Parathyroid adenoma (tissue), 2 donors: Measurements from ENCODE around the gene VN1R2.
"Not testable (repeated sequence)": the region's sequence is repeated elsewhere in the genome, so short reads cannot be mapped to it uniquely, and the experiment has no call there.

ENCODE experiments used
- H2AFZ ChIP-seq: fragments of 300-600 bp; sonication (generic); one replicate; pipeline ENCODE4 v1.7.0; 2017; ENCODE audit warnings: antibody characterized with exemption, mild to moderate bottlenecking
- H3K27ac ChIP-seq: fragments of 300-600 bp; sonication (generic); one replicate; pipeline ENCODE4 v1.7.0; 2017
- H3K27me3 ChIP-seq: fragments of 300-600 bp; sonication (generic); one replicate; pipeline ENCODE4 v1.7.0; 2017; ENCODE audit warnings: low read length; ENCODE audit not compliant: control insufficient read depth, insufficient read depth
- H3K36me3 ChIP-seq: fragments of 300-600 bp; sonication (generic); one replicate; pipeline ENCODE4 v1.7.0; 2017; ENCODE audit warnings: low read length; ENCODE audit not compliant: control insufficient read depth, insufficient read depth
- H3K4me1 ChIP-seq: fragments of 300-600 bp; sonication (generic); one replicate; pipeline ENCODE4 v1.7.0; 2017; ENCODE audit warnings: control low read depth
- H3K4me2 ChIP-seq: fragments of 300-600 bp; sonication (generic); one replicate; pipeline ENCODE4 v1.7.0; 2017; ENCODE audit warnings: low read length
- H3K4me3 ChIP-seq: fragments of 300-600 bp; sonication (generic); one replicate; pipeline ENCODE4 v1.7.0; 2017; ENCODE audit warnings: low read depth, low read length
- H3K79me2 ChIP-seq: fragments of 300-600 bp; sonication (generic); one replicate; pipeline ENCODE4 v1.7.0; 2017; ENCODE audit warnings: control low read depth
- H3K9ac ChIP-seq: fragments of 300-600 bp; sonication (generic); one replicate; pipeline ENCODE4 v1.7.0; 2017; ENCODE audit warnings: mild to moderate bottlenecking
- H3K9me3 ChIP-seq: fragments of 300-600 bp; sonication (generic); one replicate; pipeline ENCODE4 v1.7.0; 2017; ENCODE audit warnings: low read length; ENCODE audit not compliant: control insufficient read depth
- TF ChIP-seq, protein P1 (sequence below): fragments of 300-600 bp; sonication (generic); IDR thresholded peaks from one replicate; pipeline ENCODE4 v1.7.0; 2017; ENCODE audit warnings: antibody characterized with exemption, mild to moderate bottlenecking
- donor health status: primary hyperparathyroidism.

Gene VN1R2, protein sequence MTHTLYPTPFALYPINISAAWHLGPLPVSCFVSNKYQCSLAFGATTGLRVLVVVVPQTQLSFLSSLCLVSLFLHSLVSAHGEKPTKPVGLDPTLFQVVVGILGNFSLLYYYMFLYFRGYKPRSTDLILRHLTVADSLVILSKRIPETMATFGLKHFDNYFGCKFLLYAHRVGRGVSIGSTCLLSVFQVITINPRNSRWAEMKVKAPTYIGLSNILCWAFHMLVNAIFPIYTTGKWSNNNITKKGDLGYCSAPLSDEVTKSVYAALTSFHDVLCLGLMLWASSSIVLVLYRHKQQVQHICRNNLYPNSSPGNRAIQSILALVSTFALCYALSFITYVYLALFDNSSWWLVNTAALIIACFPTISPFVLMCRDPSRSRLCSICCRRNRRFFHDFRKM

DNA sequence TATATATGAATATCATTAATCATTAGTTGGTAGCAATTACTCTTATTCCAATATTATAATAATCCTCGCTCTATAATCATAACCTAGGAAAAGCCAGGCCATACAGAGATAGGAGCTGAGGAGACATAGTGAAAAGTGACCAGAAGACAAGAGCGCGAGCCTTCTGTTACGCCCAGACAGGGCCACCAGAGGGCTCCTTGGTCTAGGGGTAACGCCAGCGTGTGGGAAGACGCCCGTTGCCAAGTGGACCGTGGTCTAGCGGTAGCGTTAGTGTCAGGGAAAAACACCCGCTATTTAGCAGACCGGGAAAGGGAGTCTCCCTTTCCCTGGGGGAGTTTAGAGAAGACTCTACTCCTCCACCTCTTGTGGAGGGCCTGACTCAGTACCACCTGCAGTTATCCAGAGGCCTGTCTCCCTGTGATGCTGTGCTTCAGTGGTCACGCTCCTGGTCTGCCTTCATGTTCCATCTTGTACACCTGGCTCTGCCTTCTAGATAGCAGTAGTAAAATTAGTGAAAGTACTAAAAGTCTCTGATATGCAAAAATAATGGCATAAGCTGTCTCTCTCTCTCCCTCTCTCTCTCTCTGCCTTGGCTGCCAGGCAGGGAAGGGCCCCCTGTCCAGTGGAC lies at the start of gene VN1R2:
TSS of gene VN1R2 (plus strand) at position 578 of the 628 bp plus-strand sequence. CDS start 84 bp downstream, outside the sequence.
- H3K27ac ChIP-seq, H3K4me3 ChIP-seq, H3K27me3 ChIP-seq, H3K4me1 ChIP-seq, H3K4me2 ChIP-seq, H3K9ac ChIP-seq, H3K36me3 ChIP-seq, H3K79me2 ChIP-seq, H3K9me3 ChIP-seq, H2AFZ ChIP-seq: not testable (repeated sequence)

DNA sequence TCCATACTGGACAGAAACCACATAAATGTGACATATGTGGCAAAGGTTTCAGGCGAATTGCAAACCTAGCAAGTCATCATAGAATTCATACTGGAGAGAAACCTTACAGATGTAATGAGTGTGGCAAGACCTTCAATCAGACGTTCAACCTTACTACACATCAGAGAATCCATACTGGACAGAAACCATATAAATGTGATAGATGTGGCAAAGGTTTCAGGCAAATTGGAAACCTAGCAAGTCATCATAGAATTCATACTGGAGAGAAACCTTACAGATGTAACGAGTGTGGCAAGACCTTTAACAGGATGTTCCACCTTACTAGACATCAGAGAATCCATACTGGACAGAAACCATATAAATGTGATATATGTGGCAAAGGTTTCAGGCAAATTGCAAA lies 46.5 kb upstream of the VN1R2 start:
- not testable (repeated sequence) for H3K4me1 ChIP-seq, H3K79me2 ChIP-seq

DNA sequence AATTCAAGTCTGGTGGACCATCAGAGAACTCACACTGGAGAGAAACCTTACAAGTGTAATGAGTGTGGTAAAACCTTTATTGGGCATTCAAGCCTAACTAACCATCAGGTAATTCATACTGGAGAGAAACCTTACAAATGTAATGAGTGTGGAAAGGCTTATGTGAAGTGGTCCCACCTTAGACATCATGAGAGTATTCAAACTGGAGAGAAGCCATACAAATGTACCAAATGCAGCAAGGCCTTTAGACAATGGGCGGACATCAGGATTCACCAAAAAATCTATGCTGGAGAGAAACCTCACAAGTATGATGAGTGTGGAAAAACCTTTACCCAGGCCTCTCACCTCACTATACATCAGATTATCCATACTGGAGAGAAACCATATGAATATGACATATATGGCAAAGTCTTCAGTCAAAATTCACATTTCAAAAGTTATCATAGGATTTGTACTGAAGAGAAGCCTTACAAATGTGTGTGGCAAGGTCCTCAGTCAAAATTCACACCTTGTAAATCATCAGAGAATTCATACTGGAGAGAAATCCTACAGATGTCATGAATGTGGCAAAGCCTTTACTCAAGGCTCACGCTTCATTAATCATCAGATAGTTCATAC lies 45.3 kb upstream of the VN1R2 start:
- Histone ChIP-seq H2AFZ (no peak overlapping the region), H3K27me3 (no peaks in the 10 kb centered on the region), H3K4me3 (no peak overlapping the region), H3K9me3 (peaks cover 13% of the 10 kb centered on the region), H3K4me2 (no peak overlapping the region), H3K36me3 (peaks cover 13% of the 10 kb centered on the region), H3K27ac (no peak overlapping the region), H3K4me1 (no peaks in the 10 kb centered on the region), H3K79me2 (no peaks in the 10 kb centered on the region), H3K9ac (no peak overlapping the region)
- TF ChIP-seq, protein P1, sequence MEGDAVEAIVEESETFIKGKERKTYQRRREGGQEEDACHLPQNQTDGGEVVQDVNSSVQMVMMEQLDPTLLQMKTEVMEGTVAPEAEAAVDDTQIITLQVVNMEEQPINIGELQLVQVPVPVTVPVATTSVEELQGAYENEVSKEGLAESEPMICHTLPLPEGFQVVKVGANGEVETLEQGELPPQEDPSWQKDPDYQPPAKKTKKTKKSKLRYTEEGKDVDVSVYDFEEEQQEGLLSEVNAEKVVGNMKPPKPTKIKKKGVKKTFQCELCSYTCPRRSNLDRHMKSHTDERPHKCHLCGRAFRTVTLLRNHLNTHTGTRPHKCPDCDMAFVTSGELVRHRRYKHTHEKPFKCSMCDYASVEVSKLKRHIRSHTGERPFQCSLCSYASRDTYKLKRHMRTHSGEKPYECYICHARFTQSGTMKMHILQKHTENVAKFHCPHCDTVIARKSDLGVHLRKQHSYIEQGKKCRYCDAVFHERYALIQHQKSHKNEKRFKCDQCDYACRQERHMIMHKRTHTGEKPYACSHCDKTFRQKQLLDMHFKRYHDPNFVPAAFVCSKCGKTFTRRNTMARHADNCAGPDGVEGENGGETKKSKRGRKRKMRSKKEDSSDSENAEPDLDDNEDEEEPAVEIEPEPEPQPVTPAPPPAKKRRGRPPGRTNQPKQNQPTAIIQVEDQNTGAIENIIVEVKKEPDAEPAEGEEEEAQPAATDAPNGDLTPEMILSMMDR, result no peak

More for the DNA sequence above, 46.5 kb upstream of the VN1R2 start:
- Histone ChIP-seq H3K9me3 (peaks cover 13% of the 10 kb centered on the region), H3K36me3 (peaks cover 13% of the 10 kb centered on the region)
- not testable (repeated sequence) for H2AFZ ChIP-seq, H3K4me2 ChIP-seq, H3K4me3 ChIP-seq, H3K27ac ChIP-seq, H3K27me3 ChIP-seq, H3K9ac ChIP-seq

DNA sequence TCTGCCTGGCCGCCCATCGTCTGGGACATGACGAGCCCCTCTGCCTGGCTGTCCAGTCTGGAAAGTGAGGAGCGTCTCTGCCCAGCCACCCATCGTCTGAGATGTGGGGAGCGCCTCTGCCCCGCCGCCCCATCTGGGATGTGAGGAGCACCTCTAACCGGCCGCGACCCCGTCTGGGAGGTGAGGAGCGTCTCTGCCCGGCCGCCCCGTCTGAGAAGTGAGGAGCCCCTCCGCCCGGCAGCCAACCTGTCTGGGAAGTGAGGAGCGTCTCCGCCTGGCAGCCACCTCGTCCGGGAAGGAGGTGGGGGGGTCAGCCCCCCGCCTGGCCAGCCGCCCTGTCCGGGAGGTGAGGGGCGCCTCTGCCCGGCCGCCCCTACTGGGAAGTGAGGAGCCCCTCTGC lies 35.4 kb upstream of the VN1R2 start:
- not testable (repeated sequence) for H3K9ac ChIP-seq, H3K9me3 ChIP-seq, H3K36me3 ChIP-seq, H3K27me3 ChIP-seq, H3K4me1 ChIP-seq, H3K4me3 ChIP-seq, H3K4me2 ChIP-seq, H3K79me2 ChIP-seq, H2AFZ ChIP-seq, H3K27ac ChIP-seq

DNA sequence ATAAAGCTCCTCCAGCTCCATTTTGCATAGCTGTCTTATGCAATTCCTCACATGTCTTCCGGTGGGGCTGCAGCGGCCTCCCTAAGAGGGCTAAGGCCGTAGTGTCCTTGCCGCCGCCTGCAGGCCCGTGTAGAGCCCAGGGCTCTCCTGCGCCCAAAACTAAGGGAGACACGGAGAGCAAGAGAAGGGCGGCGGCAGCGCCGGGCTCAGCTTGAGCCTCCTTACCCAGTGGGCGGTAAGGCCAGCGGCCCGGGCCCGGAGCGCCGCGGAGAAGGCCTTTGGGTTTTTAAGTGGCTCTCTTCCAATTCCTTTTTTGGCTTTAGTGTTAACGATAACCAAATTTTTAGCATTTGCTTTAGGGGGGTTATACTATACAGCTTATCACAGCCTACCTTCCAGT lies 33.5 kb upstream of the VN1R2 start:
- Histone ChIP-seq H2AFZ (no peak overlapping the region), H3K79me2 (no peaks in the 10 kb centered on the region), H3K27ac (no peak overlapping the region), H3K4me3 (no peak overlapping the region), H3K9ac (no peak overlapping the region), H3K27me3 (no peaks in the 10 kb centered on the region), H3K4me2 (no peak overlapping the region), H3K36me3 (no peaks in the 10 kb centered on the region), H3K9me3 (no peaks in the 10 kb centered on the region), H3K4me1 (no peaks in the 10 kb centered on the region)
- TF ChIP-seq, protein P1, result no peak

DNA sequence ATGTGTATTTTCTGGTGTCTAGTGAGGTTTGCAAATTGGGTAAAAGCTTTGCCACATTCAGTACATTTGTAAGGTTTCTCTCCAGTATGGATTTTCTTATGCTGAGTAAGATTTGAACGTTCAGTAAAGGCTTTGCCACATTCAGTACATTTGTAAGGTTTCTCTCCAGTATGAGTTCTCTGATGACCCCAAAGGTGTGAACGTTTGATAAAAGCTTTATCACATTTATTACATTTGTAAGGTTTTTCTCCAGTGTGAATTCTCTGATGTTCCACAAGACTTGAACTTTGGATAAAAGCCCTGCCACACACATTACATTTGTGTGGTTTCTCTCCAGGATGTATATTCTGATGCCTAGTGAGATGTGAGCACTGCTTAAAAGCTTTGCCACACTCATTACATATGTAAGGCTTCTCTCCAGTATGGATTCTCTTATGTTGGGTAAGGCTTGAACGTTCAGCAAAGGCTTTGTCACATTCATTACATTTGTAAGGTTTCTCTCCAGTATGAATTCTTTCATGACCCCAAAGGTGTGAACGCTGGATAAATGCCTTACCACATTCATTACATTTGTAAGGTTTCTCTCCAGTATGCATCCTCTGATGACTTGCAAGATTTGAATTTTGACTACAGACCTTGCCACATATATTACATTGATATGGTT lies 20.8 kb upstream of the VN1R2 start:
- Histone ChIP-seq H3K79me2 (no peaks in the 10 kb centered on the region), H2AFZ (no peak overlapping the region), H3K4me2 (no peak overlapping the region), H3K9me3 (peaks cover 7% of the 10 kb centered on the region), H3K36me3 (peaks cover 27% of the 10 kb centered on the region), H3K9ac (no peak overlapping the region), H3K4me3 (no peak overlapping the region), H3K27ac (no peak overlapping the region), H3K4me1 (no peaks in the 10 kb centered on the region), H3K27me3 (no peaks in the 10 kb centered on the region)
- TF ChIP-seq, protein P1, result no peak
